ENCODE data around the gene COL1A1. TPM values are rescaled to one million over a fixed set of nuclear protein-coding genes. Genes with fewer than 3 reads are reported as not detected.

The COL1A1 gene
- total RNA-seq, 2 experiments from 2014 or later: not detected

- peak overlapping the region; percentile 95 for H3K4me2 ChIP-seq (ENCODE audit: low read length)
- no peak overlapping the region for H2AFZ ChIP-seq (ENCODE audit: low read length)
- H3K4me1 ChIP-seq (ENCODE audit: insufficient read depth, low read length, poor library complexity, severe bottlenecking): peaks cover 41% of the 10 kb centered on the region
- no peak for DNase-seq (ENCODE audit: low spot score)
- H3K36me3 ChIP-seq (ENCODE audit: insufficient read depth, low read length): peaks cover 83% of the 10 kb centered on the region
- BruUV-seq (replicated peaks): no TSS peak
- ChIA-PET POLR2A (interaction anchor here (0.9 kb wide), 1 partner anchor 15 kb away, joined by 3 read pairs; no protein-coding TSS in a partner anchor), CTCF (ENCODE audit: unreplicated experiment) (interaction anchor here (1.0 to 1.1 kb wide), 2 partner anchors 9 to 52 kb away, joined by 3 read pairs; no protein-coding TSS in a partner anchor)
- TF ChIP-seq EZH2phosphoT487 (IDR thresholded peaks at IDR 0.05; ENCODE audit: borderline replicate concordance, low read depth, low read length) (no peak), CTCF (conservative IDR thresholded peaks at IDR 0.05; ENCODE audit: low read length) (no peak)
- H3K27ac ChIP-seq (ENCODE audit: low read depth, low read length, poor library complexity, severe bottlenecking): no peak overlapping the region
- H3K9me3 ChIP-seq (ENCODE audit: low read length): no peaks in the 10 kb centered on the region
- H3K4me3 ChIP-seq (ENCODE audit: low read depth, low read length, poor library complexity, severe bottlenecking): peak overlapping the region; percentile 89
- peaks cover 22% of the 10 kb centered on the region for H4K20me1 ChIP-seq (ENCODE audit: insufficient read depth, low read length)
- intact Hi-C loops (cut with micrococcal nuclease; ENCODE audit: unreplicated experiment): no loop called here
- no peaks in the 10 kb centered on the region for H3K9me2 ChIP-seq (ENCODE audit: insufficient read depth, low read length)
- H3K79me2 ChIP-seq (ENCODE audit: insufficient read depth, low read depth, low read length): peaks cover 55% of the 10 kb centered on the region
These were observed 55.8 kb downstream of the COL1A1 start for GRCh38 chr17:50145532-50146229.

GRCh38 chr17:50144845-50145531 is 56.4 kb downstream of the COL1A1 start:
- H4K20me1 ChIP-seq (ENCODE audit: insufficient read depth, low read length): peaks cover 22% of the 10 kb centered on the region

More at GRCh38 chr17:50144845-50145531, 56.4 kb downstream of the COL1A1 start:
- DNase-seq (ENCODE audit: low spot score): no peak
- no TSS peak for BruUV-seq (replicated peaks)
- no peak overlapping the region for H2AFZ ChIP-seq (ENCODE audit: low read length)
- CTCF ChIA-PET (ENCODE audit: unreplicated experiment): no interaction called here
- H3K79me2 ChIP-seq (ENCODE audit: insufficient read depth, low read depth, low read length): peaks cover 50% of the 10 kb centered on the region
- H3K4me3 ChIP-seq (ENCODE audit: low read depth, low read length, poor library complexity, severe bottlenecking): no peak overlapping the region
- TF ChIP-seq CTCF (conservative IDR thresholded peaks at IDR 0.05; ENCODE audit: low read length) (no peak), EZH2phosphoT487 (IDR thresholded peaks at IDR 0.05; ENCODE audit: borderline replicate concordance, low read depth, low read length) (no peak)
- peaks cover 90% of the 10 kb centered on the region for H3K36me3 ChIP-seq (ENCODE audit: insufficient read depth, low read length)
- POLR2A ChIA-PET: no interaction called here
- intact Hi-C loops (cut with micrococcal nuclease; ENCODE audit: unreplicated experiment): no loop called here
- H3K9me3 ChIP-seq (ENCODE audit: low read length): no peaks in the 10 kb centered on the region
- no peaks in the 10 kb centered on the region for H3K9me2 ChIP-seq (ENCODE audit: insufficient read depth, low read length)
- H3K27ac ChIP-seq (ENCODE audit: low read depth, low read length, poor library complexity, severe bottlenecking): no peak overlapping the region
- H3K4me1 ChIP-seq (ENCODE audit: insufficient read depth, low read length, poor library complexity, severe bottlenecking): peaks cover 48% of the 10 kb centered on the region
- H3K4me2 ChIP-seq (ENCODE audit: low read length): peak overlapping the region; percentile 95

All from OCI-LY7 (cell line).